ENCODE measurements around the gene IQCN.

The IQCN gene

DNA sequence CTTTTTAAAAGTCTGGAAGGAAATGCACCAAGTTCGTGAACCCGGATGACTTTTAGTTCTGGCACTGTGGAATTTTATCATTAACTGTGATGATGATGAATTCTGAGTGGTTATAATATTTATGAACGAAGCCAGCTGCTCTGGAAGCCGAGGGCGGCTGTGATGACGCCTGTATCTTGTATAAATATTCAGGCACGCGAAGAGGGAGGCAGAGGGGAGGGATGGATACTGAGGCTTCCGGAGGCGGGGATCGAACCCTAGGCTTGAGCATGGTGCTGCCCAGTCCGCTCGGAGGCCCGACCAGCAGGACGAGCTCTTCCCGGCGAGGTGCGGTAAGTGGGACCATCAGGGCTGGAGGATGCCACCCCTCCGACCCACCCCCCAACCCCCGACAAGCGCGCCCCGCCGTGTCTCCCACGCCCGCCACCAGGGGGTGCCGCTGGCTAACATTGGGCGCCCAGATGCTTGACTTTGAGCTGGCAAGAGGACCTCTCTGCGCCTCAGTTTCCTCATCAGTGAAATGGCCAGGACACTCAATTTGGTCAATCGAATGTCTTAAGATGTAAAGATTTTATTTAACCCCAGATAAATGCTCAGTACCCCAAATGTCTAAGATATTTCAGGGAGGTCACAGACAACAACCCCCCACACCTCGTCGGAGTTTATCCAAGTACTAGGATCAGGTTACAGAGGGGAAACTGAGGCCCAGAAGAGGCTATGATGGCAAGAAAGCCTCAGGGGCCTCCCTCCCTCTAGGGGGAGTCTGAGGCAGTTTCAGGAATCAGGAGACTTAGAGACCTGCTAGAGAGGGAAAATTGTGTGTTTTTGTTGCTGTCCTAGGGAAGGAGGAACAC is 65.9 kb downstream of the IQCN start:
- no peak for ATAC-seq

Measured in activated CD4-positive, CD25-positive, alpha-beta regulatory T cell treated with anti-CD3 and anti-CD28 coated beads, Interleukin-2, amount 50 U/mL, for 24 hours (primary cell).